HG02798 (cell line): ENCODE measurements around the gene RSPH1.

Experiments
- ATAC-seq: cut with Tn5 transposase; IDR thresholded peaks from one replicate; pipeline ENCODE4 v1.9.1; 2021; ENCODE audit warnings: mild to moderate bottlenecking; ENCODE audit not compliant: unreplicated experiment, poor library complexity

RSPH1 gene

DNA sequence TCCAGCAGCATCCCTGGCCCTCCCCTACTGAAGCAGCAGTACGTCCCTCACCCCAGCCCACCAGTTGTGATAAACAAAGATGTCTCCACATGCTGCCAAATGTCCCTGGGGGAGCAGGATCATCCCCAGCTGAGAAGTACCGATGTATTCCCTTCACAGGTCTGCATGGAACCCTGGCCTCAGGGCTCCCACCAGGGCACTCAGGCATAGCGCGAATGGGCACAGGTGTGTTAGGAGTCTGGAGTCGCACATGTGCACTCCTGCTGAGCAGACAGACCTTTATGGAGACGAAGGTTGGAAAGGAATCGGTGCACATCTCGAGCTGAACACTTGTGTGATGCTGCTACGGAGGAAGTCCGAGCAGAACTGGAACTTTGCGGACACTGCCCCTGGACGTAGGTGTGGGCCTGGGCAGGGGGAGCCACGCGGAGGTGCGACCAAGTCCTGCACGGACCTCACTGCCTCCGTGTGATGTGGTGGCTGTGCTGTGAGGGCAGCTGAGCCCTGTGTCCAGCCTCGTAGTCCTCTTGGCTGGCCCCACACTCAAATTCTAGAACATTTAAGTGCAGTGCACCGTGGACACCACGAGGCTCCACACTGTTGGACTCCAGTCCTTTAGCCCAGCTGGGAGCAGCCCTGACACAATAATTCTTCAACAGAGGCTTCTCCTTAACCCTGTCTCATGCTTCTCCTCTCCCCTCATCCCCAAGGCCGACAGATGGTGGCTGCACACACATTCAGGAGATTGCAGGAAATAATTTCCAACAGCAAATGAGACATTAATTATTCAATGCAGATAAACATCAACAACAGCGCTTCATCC lies 43.4 kb downstream of the RSPH1 start:
- no peak for ATAC-seq

DNA sequence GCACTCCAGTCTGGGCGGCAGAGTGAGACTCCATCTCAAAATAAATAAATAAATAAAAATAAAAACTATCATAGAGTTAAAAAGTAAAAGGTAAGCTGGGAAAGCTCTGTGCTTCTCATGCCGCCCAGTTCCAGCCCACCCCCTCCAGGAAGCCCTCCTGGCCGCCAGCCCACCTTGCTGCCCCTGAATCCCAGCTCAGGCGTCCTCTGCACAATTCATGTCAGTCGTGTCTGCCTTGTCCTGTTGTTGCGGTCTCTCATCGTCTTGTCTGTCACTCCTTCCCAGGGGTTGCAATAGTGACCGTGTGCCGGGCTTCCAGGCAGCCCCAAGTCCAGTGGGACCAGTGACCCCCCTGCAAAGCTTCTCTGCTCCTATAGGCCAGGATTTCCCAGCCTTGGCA lies 44.1 kb downstream of the RSPH1 start:
- no peak for ATAC-seq

GRCh38 chr21:42448686-42449085 lies 47.3 kb downstream of the RSPH1 start:
- no peak for ATAC-seq

DNA sequence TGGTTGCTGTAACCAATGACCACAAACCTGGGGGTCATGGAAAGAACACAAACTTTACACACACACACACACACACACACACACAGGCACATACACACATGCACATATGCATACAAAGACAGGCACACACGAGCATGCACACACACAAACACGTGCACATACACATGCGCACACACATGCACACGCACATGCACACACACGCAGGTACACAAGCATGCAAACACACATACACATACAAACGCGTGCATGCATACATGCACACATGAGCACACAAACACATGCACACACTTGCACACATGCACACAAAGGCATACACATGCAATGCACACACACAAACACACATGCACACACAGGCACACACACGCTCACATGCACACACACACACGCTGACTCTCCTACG lies 48.3 kb downstream of the RSPH1 start:
- no peak for ATAC-seq

- no peak for ATAC-seq
These were observed 48.8 kb downstream of the RSPH1 start for GRCh38 chr21:42447182-42447581.

DNA sequence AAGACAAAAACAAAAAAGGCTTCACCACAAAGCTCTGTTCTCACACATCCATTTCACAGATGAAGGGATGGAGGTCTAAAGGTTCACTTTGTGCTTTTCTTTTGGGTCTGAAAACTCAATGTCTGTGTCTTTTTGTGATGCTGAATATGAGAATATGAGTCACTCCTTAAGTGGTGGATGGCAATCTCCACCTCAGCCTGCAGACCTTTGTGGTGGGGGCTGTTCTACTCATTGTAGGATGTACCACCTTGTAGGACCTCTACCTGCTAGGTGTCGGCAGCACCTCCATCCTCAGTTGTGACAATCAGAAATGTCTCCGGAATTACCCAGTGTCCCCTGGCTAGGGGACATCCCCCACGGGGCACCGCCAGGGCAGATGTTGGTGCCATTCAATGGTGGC lies 49.5 kb downstream of the RSPH1 start:
- no peak for ATAC-seq

DNA sequence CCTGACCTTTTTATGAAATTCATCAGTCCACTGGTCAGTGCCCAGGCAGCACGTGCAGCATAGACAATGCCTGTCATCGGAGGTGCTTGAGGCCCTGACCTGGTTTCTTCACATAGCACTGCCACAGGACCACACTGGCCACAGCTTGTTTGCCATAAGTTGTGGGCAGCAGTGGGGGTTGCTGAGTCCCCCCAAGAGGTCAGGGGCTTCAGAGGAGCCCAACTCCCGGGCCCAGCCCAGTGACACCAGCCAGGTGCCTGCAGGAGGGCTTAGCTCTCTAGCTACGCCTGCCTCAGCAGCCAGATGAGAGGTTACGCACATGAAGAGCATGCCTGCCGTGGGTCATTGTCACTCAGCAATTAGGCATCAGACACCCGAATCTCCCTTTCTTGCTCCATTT lies 50.7 kb downstream of the RSPH1 start:
- no peak for ATAC-seq

GRCh38 chr21:42444745-42445059 lies 51.3 kb downstream of the RSPH1 start:
- no peak for ATAC-seq

DNA sequence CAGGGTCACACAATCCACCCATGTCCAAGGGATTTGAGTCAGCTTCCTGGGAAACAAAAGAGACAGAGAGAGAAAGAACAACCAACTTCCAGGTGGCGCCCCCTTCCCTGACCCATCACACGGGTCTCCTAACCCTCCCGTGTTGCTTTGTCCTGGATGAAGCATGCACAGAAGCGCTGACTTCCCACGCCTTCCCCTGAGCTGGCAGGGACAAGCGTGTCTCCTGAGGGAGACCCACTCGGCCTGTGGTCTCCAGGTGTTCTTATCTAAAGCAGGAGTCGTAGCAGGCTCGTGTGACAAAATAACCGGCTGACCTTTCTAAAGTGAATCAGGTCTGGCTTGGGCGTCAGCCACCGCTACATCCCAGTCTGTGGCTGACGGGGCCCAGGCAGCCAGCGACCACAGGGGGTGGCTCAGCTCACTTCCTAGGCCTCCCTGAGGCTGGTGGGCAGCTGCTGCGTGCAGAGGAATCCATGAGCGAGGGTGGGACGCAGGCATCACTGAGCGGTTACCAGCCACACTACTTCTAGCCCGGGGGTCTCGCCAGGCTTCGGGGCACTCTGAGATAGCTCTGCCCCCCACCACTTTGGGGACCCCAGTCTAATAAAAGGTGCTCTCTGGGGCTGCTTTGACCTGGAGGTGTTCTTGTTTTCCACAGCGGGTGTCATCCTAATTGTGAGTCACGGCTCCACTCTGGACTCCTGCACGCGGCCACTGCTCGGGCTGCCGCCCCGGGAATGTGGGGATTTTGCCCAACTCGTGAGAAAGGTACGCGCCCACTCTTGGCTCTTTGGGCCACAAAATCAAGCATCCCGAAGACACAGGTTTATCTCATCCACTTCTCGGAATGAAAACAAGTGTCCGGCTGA lies 51.9 kb downstream of the RSPH1 start:
- ATAC-seq, result no peak

GRCh38 chr21:42443181-42443785 lies 52.7 kb downstream of the RSPH1 start:
- no peak for ATAC-seq

DNA sequence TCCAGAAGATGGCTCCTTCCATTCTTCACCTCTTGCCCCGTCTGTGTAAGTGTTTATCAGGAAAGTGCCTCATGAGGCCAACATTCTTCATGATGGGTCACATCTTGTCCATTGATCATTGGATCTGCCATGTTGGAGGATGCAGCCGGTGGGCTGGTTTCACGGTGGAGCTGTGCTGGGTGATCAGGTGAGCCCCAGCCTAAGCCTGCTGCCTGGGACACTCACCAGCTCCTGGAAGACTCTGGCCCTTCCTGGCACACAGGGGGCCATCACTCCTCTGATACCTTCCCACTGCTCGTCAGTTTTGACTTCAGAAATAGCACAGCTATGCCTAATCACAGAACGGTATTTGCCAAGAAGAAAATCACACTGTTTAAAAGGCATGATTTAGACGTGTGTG lies 54.1 kb downstream of the RSPH1 start:
- no peak for ATAC-seq

- peak; percentile 74 for ATAC-seq
These were observed 55.7 kb downstream of the RSPH1 start for GRCh38 chr21:42440187-42440792.

GRCh38 chr21:42439284-42440186 lies 56.5 kb downstream of the RSPH1 start:
- ATAC-seq, result no peak

DNA sequence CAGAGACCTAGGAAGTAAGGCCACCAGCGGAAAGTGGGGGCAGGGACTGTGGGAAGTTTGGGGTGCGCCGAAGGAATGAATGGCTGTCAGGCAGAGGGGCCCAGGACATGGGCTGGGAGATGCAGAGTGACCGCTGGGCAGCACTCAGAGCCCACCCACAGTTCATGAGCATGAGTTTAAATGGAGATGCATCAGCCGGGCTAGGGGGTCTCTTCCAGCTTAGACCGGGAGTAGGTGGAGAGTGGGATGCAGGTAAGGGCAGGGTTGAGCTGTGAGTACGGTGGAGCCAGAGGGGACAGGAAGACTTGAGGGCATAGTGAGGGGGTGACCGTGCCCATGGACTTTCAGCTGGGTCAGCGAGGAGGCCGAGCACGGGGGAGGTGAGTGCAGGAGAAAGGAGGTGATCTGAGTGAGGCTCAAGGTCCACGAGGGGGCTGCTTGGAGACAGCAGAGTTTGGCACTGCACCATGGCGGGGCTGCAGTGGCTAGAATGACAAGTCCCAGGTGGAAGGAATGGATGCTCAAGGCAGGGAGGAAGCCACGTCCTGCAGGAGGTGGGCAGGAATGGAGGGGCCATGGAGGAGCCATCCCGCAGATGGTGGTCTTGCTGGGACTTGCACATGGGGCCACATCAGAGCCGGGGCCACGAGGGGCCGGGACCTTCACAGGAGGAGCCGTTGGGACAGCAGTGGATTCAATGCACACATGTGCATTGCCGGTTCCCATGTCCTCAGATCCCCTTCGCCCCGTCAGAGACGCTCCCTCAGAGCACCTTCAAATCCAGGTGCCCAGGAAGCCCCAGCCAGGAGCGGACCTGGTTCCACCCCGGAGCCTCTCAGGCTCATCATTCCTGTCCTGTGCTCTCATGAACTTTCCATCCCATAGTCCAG lies 57.5 kb downstream of the RSPH1 start:
- ATAC-seq, result no peak

DNA sequence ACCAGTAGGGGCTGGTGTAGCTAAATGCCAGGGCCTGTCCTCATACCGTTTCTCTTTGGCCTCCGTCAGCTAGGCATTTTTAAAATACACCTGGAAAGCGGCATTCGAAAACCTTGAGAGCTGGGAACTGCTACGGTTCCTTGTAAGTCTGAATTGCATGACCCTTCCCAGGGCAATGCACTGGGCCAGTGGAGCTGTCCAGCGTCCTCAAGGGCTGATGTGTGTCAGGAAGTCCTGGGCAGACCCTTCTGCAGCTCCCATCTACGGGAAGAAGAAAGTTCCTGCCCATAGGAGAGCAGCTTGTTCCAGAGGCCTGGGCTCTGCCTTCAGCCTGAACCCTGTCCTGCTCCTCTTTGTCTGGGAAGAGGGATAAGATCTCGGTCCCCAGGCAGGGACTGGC lies 58.2 kb downstream of the RSPH1 start:
- no peak for ATAC-seq

DNA sequence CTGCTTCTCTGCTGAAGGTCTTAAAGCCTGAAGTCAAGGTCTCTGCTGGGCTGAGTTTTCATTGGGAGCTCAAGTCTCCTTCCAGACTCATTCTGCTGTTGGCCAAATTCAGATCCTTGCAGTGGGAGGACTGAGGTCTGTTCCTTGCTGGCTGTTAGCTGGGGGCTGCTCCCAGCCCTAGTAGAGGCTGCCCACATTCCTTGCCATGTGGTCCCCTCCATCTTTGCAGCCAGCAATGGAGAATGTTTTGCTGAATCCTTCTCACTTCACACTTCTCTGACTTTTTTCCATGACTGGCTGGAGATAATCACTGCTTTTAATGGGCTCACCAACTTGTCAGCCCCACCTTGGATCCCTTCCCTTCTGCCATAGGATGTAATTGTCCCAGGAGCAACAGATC lies 59.1 kb downstream of the RSPH1 start:
- no peak for ATAC-seq

DNA sequence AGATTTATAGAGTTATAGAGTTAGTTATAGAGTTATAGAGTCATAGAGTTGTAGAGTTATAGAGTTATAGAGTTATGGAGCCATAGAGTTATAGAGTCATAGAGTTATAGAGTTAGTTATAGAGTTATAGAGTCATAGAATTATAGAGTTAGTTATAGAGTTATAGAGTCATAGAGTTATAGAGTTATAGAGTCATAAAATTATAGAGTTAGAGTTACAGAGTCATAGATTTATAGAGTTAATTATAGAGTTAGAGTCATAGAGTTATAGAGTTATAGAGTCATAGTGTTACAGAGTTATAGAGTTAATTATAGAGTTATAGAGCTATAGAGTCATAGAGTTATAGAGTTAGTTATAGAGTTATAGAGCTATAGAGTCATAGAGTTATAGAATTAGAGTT lies 60.2 kb downstream of the RSPH1 start:
- ATAC-seq, result no peak

- ATAC-seq, result no peak
These were observed 60.6 kb downstream of the RSPH1 start for GRCh38 chr21:42435401-42435800.

- no peak for ATAC-seq
These were observed 61.1 kb downstream of the RSPH1 start for GRCh38 chr21:42434884-42435283.
